IMR-90 (cell line): Measurements from ENCODE around the gene LRRC7. TPM values are rescaled to one million over a fixed set of nuclear protein-coding genes. Genes with fewer than 3 reads are reported as not detected.

Experiments used
- ATAC-seq: fragments of 200-7000 bp; cut with Tn5 transposase; 2 replicates; pipeline ENCODE4 v1.9.1; 2020; ENCODE audit warnings: low read depth, mild to moderate bottlenecking, moderate library complexity
- BruUV-seq: library from RNA; stranded (reverse); fragments of 400-500 nt; replicated peaks from 2 replicates; lab custom pipeline; 2021; lab: Mats Ljungman, UMichigan
- CTCF ChIA-PET: fragments of 300-600 bp; formaldehyde crosslinking; extraction: SDS; loops from one replicate; lab custom pipeline; 2021; ENCODE audit warnings: antibody characterized with exemption; lab: Yijun Ruan, JAX
- POLR2A ChIA-PET: fragments of 300-600 bp; sonication (Branson Sonifier 250); formaldehyde crosslinking; loops from one replicate; lab custom pipeline; 2022; ENCODE audit warnings: antibody characterized with exemption; ENCODE audit not compliant: unreplicated experiment; lab: Charles Lee
- DNase-seq: peaks from one replicate; pipeline ENCODE4 v3.0.0; 2013
- H2AFZ ChIP-seq: replicated peaks from 2 replicates; pipeline ENCODE3; 2013; ENCODE audit warnings: low read length, mild to moderate bottlenecking; ENCODE audit not compliant: poor library complexity
- H2AK5ac ChIP-seq: 2 replicates; pipeline ENCODE4 v1.6.1; 2013; ENCODE audit warnings: low read depth, low read length, inconsistent platforms
- H2AK9ac ChIP-seq: replicated peaks from 2 replicates; pipeline ENCODE3; 2013; ENCODE audit warnings: mild to moderate bottlenecking, low read depth, low read length, moderate library complexity; ENCODE audit not compliant: poor library complexity
- H2BK120ac ChIP-seq: 2 replicates; pipeline ENCODE4 v1.6.1; 2013; ENCODE audit warnings: low read depth, low read length, inconsistent platforms
- H2BK15ac ChIP-seq: 3 replicates; pipeline ENCODE4 v1.6.1; 2013; ENCODE audit warnings: low read depth, low read length, inconsistent platforms
- H2BK20ac ChIP-seq: 2 replicates; pipeline ENCODE4 v1.6.1; 2013; ENCODE audit warnings: low read depth, mild to moderate bottlenecking, inconsistent platforms, low read length, moderate library complexity
- H2BK5ac ChIP-seq: 2 replicates; pipeline ENCODE4 v1.6.1; 2013; ENCODE audit warnings: mild to moderate bottlenecking, low read depth, low read length, inconsistent platforms; ENCODE audit not compliant: poor library complexity, severe bottlenecking
- H3K14ac ChIP-seq: replicated peaks from 2 replicates; pipeline ENCODE4 v1.6.1; 2013; ENCODE audit warnings: low read depth, low read length, inconsistent platforms
- H3K18ac ChIP-seq: 2 replicates; pipeline ENCODE4 v1.6.1; 2013; ENCODE audit warnings: low read depth, low read length, control low read depth
- H3K23ac ChIP-seq: 2 replicates; pipeline ENCODE4 v1.6.1; 2013; ENCODE audit warnings: low read depth, low read length, inconsistent platforms
- H3K27ac ChIP-seq: 2 replicates; pipeline ENCODE4 v1.5.1; 2013; ENCODE audit warnings: mild to moderate bottlenecking, control low read depth, low read length; ENCODE audit not compliant: insufficient read depth
- H3K27me3 ChIP-seq: 2 replicates; pipeline ENCODE4 v1.6.1; 2013; ENCODE audit warnings: low read length; ENCODE audit not compliant: control insufficient read depth, insufficient read depth
- H3K36me3 ChIP-seq: 2 replicates; pipeline ENCODE4 v1.6.1; 2013; ENCODE audit warnings: low read length, mixed read lengths; ENCODE audit not compliant: control insufficient read depth, insufficient read depth
- H3K4ac ChIP-seq: 2 replicates; pipeline ENCODE4 v1.6.1; 2013; ENCODE audit warnings: low read depth, low read length, inconsistent platforms
- H3K4me1 ChIP-seq: 2 replicates; pipeline ENCODE4 v1.6.1; 2013; ENCODE audit warnings: low read length, mixed read lengths; ENCODE audit not compliant: control insufficient read depth, insufficient read depth
- H3K4me2 ChIP-seq: 2 replicates; pipeline ENCODE4 v1.6.1; 2013; ENCODE audit warnings: low read depth, mild to moderate bottlenecking, control low read depth, low read length, moderate library complexity
- H3K4me3 ChIP-seq: 2 replicates; pipeline ENCODE4 v1.5.1; 2013; ENCODE audit warnings: low read depth, mild to moderate bottlenecking, control low read depth, low read length, moderate library complexity; ENCODE audit not compliant: insufficient read depth
- H3K56ac ChIP-seq: 2 replicates; pipeline ENCODE4 v1.6.1; 2013; ENCODE audit warnings: low read length, inconsistent platforms; ENCODE audit not compliant: insufficient read depth; ENCODE audit errors: extremely low read depth
- H3K79me1 ChIP-seq, 2 experiments: 2 replicates each; pipeline ENCODE4 v1.6.1; 2013; ENCODE audit warnings: low read length in 2 of 2, inconsistent platforms in 1 of 2, low read depth in 1 of 2
- H3K9ac ChIP-seq: 2 replicates; pipeline ENCODE4 v1.6.1; 2013; ENCODE audit warnings: low read depth, low read length, control low read depth
- H3K9me1 ChIP-seq: 2 replicates; pipeline ENCODE4 v1.6.1; 2013; ENCODE audit warnings: low read length, inconsistent platforms; ENCODE audit not compliant: insufficient read depth
- H3K9me3 ChIP-seq: 2 replicates; pipeline ENCODE4 v1.6.1; 2013; ENCODE audit warnings: low read length; ENCODE audit not compliant: control insufficient read depth, insufficient read depth
- H4K20me1 ChIP-seq: 2 replicates; pipeline ENCODE4 v1.6.1; 2013; ENCODE audit warnings: low read length, inconsistent platforms; ENCODE audit not compliant: insufficient read depth
- H4K5ac ChIP-seq: 2 replicates; pipeline ENCODE4 v1.6.1; 2013; ENCODE audit warnings: mild to moderate bottlenecking, low read depth, low read length, control low read depth
- H4K8ac ChIP-seq, 2 experiments: 2 replicates each; pipeline ENCODE4 v1.6.1; 2013; ENCODE audit warnings: low read depth in 2 of 2, low read length in 2 of 2, control low read depth in 1 of 2, inconsistent platforms in 1 of 2
- H4K91ac ChIP-seq: 2 replicates; pipeline ENCODE4 v1.6.1; 2013; ENCODE audit warnings: low read depth, low read length, inconsistent platforms; ENCODE audit not compliant: insufficient read depth
- BHLHE40 ChIP-seq: fragments of 150-350 bp; IDR thresholded peaks from 2 replicates; pipeline ENCODE4 v1.6.1; 2016; ENCODE audit warnings: mild to moderate bottlenecking, low read depth, low read length
- CEBPB ChIP-seq: IDR thresholded peaks from 2 replicates; pipeline ENCODE4 v1.6.1; 2012; ENCODE audit warnings: low read depth, low read length, improper control_type of control experiment
- CTCF ChIP-seq: conservative IDR thresholded peaks from 2 replicates; pipeline ENCODE4 v1.5.1; 2012; ENCODE audit warnings: mild to moderate bottlenecking, low read depth, low read length, improper control_type of control experiment
- ELK1 ChIP-seq: fragments of 150-350 bp; IDR thresholded peaks from 2 replicates; pipeline ENCODE4 v1.6.1; 2016; ENCODE audit warnings: low read depth, mild to moderate bottlenecking, low read length, moderate library complexity, borderline replicate concordance
- FOS ChIP-seq: fragments of 150-350 bp; IDR thresholded peaks from 2 replicates; pipeline ENCODE4 v1.6.1; 2016; ENCODE audit warnings: low read depth, low read length
- MAFK ChIP-seq: IDR thresholded peaks from 2 replicates; pipeline ENCODE4 v1.6.1; 2012; ENCODE audit warnings: low read depth, low read length, improper control_type of control experiment
- MXI1 ChIP-seq: IDR thresholded peaks from 2 replicates; pipeline ENCODE4 v1.6.1; 2012; ENCODE audit warnings: low read depth, mild to moderate bottlenecking, low read length, moderate library complexity, borderline replicate concordance
- NFE2L2 ChIP-seq: fragments of 150-350 bp; IDR thresholded peaks from 2 replicates; pipeline ENCODE4 v1.6.1; 2016; ENCODE audit warnings: low read depth, mild to moderate bottlenecking, low read length
- POLR2A ChIP-seq: IDR thresholded peaks from 2 replicates; pipeline ENCODE4 v1.6.1; 2012; ENCODE audit warnings: mild to moderate bottlenecking, low read depth, low read length
- RAD21 ChIP-seq: IDR thresholded peaks from 2 replicates; pipeline ENCODE4 v1.6.1; 2012; ENCODE audit warnings: low read length, improper control_type of control experiment
- RFX5 ChIP-seq: IDR thresholded peaks from 2 replicates; pipeline ENCODE4 v1.8.0; 2012; ENCODE audit warnings: low read depth, mild to moderate bottlenecking, low read length, moderate library complexity
- SMC3 ChIP-seq: fragments of 150-350 bp; IDR thresholded peaks from 2 replicates; pipeline ENCODE4 v1.6.1; 2016; ENCODE audit warnings: low read depth, mild to moderate bottlenecking, antibody characterized with exemption, low read length, moderate library complexity
- WGBS, 2 experiments: methylation state at CpG; one replicate each; pipeline versions ENCODE4 v1.1.5 to v1.1.7; 2013; ENCODE audit warnings: missing lambda C conversion rate in 2 of 2; ENCODE audit not compliant: insufficient read length in 1 of 2; ENCODE audit errors: extremely low coverage in 2 of 2; 5-methylcytosine and 5-hydroxymethylcytosine counted together
- dilution Hi-C: fragments of 300-500 bp; cut with HindIII; formaldehyde crosslinking; loops from one replicate; pipeline ENCODE4 v1.14.3; 2018; ENCODE audit warnings: low sequenced_read_pairs; ENCODE audit not compliant: unreplicated experiment
- in situ Hi-C: fragments of 300-500 bp; cut with MboI; formaldehyde crosslinking; loops from 3 replicates; pipeline ENCODE4 v1.14.3; 2019; ENCODE audit warnings: low sequenced_read_pairs, inconsistent platforms, mixed read lengths
- intact Hi-C: fragments of 100-400 bp; cut with micrococcal nuclease; formaldehyde crosslinking; loops from 2 replicates; pipeline ENCODE4 v1.10.0; 2022
- polyA plus RNA-seq, 3 experiments: library from polyadenylated mRNA; depleted of rRNA; stranded (reverse); fragments of >200 nt; gene quantifications; 2 replicates each; pipeline ENCODE4 v1.2.3, GENCODE V29; 2012; ENCODE audit warnings: low replicate concordance in 1 of 3
- total RNA-seq: library from RNA; depleted of rRNA; stranded (reverse); fragments of >200 nt; gene quantifications from 2 replicates; pipeline ENCODE4 v1.2.3, GENCODE V29; 2012

The LRRC7 gene
- total and polyA plus RNA-seq, 2 of the 4 experiments (the other 2 are of a cell fraction), result under 0.01 to 0.02 TPM

GRCh38 chr1:69707103-69707502, 139.4 kb downstream of the LRRC7 start:
- DNase-seq (no peak), ATAC-seq (no peak)
- Histone ChIP-seq H3K9me1 (no peaks in the 10 kb centered on the region), H4K91ac (no peak overlapping the region), H3K79me1 (no peaks in the 10 kb centered on the region), H2BK120ac (no peak overlapping the region), H2AK5ac (no peak overlapping the region), H4K8ac (no peak overlapping the region), H3K56ac (no peak overlapping the region), H3K9ac (no peak overlapping the region), H2BK20ac (no peak overlapping the region), H3K23ac (no peak overlapping the region), H3K18ac (no peak overlapping the region), H3K4me1 (no peaks in the 10 kb centered on the region), H2BK15ac (no peak overlapping the region), H3K27ac (no peak overlapping the region), H3K4me2 (no peak overlapping the region), H3K4ac (no peak overlapping the region), H3K14ac (no peak overlapping the region), H4K5ac (no peak overlapping the region), H3K9me3 (no peaks in the 10 kb centered on the region), H2AK9ac (no peak overlapping the region), H4K20me1 (no peaks in the 10 kb centered on the region), H3K27me3 (no peaks in the 10 kb centered on the region), H2BK5ac (no peak overlapping the region), H3K36me3 (no peaks in the 10 kb centered on the region), H2AFZ (no peak overlapping the region), H3K4me3 (no peak overlapping the region)
- intact Hi-C loops, result no loop called here
- ChIA-PET POLR2A (no interaction called here), CTCF (no interaction called here)
- no CpG with 5 or more reads among the region's 4 CpGs for WGBS, 2 experiments
- dilution Hi-C loops, result no loop called here
- in situ Hi-C loops, result no loop called here
- BruUV-seq, result no TSS peak
- TF ChIP-seq RAD21 (no peak), MXI1 (no peak), POLR2A (no peak), RFX5 (no peak), SMC3 (no peak), FOS (no peak), BHLHE40 (no peak), CTCF (no peak), ELK1 (no peak), NFE2L2 (no peak), CEBPB (no peak), MAFK (no peak)
